ENCODE data around the gene PKMYT1. TPM values are rescaled to one million over a fixed set of nuclear protein-coding genes. Genes with fewer than 3 reads are reported as not detected.

PKMYT1 gene
- polyA plus RNA-seq, 1 donor from 2014 or later = 2.9 TPM

- Histone ChIP-seq H4K20me1 (ENCODE audit: insufficient read depth) (no peaks in the 10 kb centered on the region), H3K4me3 (ENCODE audit: low read length) (peak within 1 kb of the TSS; percentile 82), H3K36me3 (ENCODE audit: insufficient read depth, low read length) (no peaks in the 10 kb centered on the region), H3F3A (ENCODE audit: insufficient read depth, low read length, poor library complexity, severe bottlenecking) (no peaks in the 10 kb centered on the region), H2AFZ (ENCODE audit: low read depth, low read length) (peak within 1 kb of the TSS; percentile 87), H3K27ac (ENCODE audit: low read length) (peak within 1 kb of the TSS; percentile 76), H3K79me2 (replicated peaks; ENCODE audit: insufficient read depth, low read length) (no peaks in the 10 kb centered on the region), H3K9ac (ENCODE audit: low read length) (peak within 1 kb of the TSS; percentile 83), H3K4me2 (ENCODE audit: low read length) (peak within 1 kb of the TSS; percentile 71), H3K9me2 (ENCODE audit: insufficient read depth, low read length) (no peaks in the 10 kb centered on the region), H3K9me3 (ENCODE audit: low read length) (no peaks in the 10 kb centered on the region), H3K27me3 (ENCODE audit: insufficient read depth, low read depth, low read length) (peaks cover 19% of the 10 kb centered on the region)
- peak; percentile 61 for TF ChIP-seq EP300 (conservative IDR thresholded peaks at IDR 0.05; ENCODE audit: poor library complexity, severe bottlenecking)
- TF ChIP-seq TAF1 (IDR thresholded peaks at IDR 0.05; ENCODE audit: low read depth) = peak; percentile 55
- no peak for TF ChIP-seq CTCF (IDR thresholded peaks at IDR 0.05; ENCODE audit: poor library complexity, severe bottlenecking)
- TF ChIP-seq RAD21 (conservative IDR thresholded peaks at IDR 0.05) = no peak
- TF ChIP-seq EZH2 (IDR thresholded peaks at IDR 0.05; ENCODE audit: borderline replicate concordance, insufficient read depth, low read length, poor library complexity, severe bottlenecking) = no peak
- peak; percentile 94 for TF ChIP-seq MXI1 (conservative IDR thresholded peaks at IDR 0.05; ENCODE audit: poor library complexity, severe bottlenecking)
- TF ChIP-seq REST (IDR thresholded peaks at IDR 0.05; ENCODE audit: borderline replicate concordance) = no peak
- no peak for TF ChIP-seq SMC3 (conservative IDR thresholded peaks at IDR 0.05; ENCODE audit: poor library complexity)
- peak; percentile 65 for TF ChIP-seq POLR2AphosphoS5 (IDR thresholded peaks at IDR 0.05)
These were observed 43.6 kb upstream of the PKMYT1 start, which contains the start of the genes HCFC1R1 and THOC6 for GRCh38 chr16:3023669-3024478. TSS of gene HCFC1R1 (minus strand) at chr16:3023942. CDS start at chr16:3023941, 1 bp downstream. TSS of gene THOC6 (plus strand) at chr16:3024035. CDS start at chr16:3024327, 292 bp downstream.

GRCh38 chr16:3023415-3023668 is 43.1 kb upstream of the PKMYT1 start:
- H3K9me3 ChIP-seq (ENCODE audit: low read length) = no peaks in the 10 kb centered on the region
- H3K4me3 ChIP-seq (ENCODE audit: low read length) = peak overlapping the region; percentile 82
- H3F3A ChIP-seq (ENCODE audit: insufficient read depth, low read length, poor library complexity, severe bottlenecking) = no peaks in the 10 kb centered on the region
- H4K20me1 ChIP-seq (ENCODE audit: insufficient read depth) = no peaks in the 10 kb centered on the region
- H3K36me3 ChIP-seq (ENCODE audit: insufficient read depth, low read length) = no peaks in the 10 kb centered on the region
- H3K4me2 ChIP-seq (ENCODE audit: low read length) = peak overlapping the region; percentile 71
- peak overlapping the region; percentile 83 for H3K9ac ChIP-seq (ENCODE audit: low read length)
- no peaks in the 10 kb centered on the region for H3K9me2 ChIP-seq (ENCODE audit: insufficient read depth, low read length)
- H3K27me3 ChIP-seq (ENCODE audit: insufficient read depth, low read depth, low read length) = peaks cover 23% of the 10 kb centered on the region
- peak overlapping the region; percentile 87 for H2AFZ ChIP-seq (ENCODE audit: low read depth, low read length)
- TF ChIP-seq CTCF (IDR thresholded peaks at IDR 0.05; ENCODE audit: poor library complexity, severe bottlenecking) (no peak), EP300 (conservative IDR thresholded peaks at IDR 0.05; ENCODE audit: poor library complexity, severe bottlenecking) (no peak), TAF1 (IDR thresholded peaks at IDR 0.05; ENCODE audit: low read depth) (no peak), EZH2 (IDR thresholded peaks at IDR 0.05; ENCODE audit: borderline replicate concordance, insufficient read depth, low read length, poor library complexity, severe bottlenecking) (no peak), REST (IDR thresholded peaks at IDR 0.05; ENCODE audit: borderline replicate concordance) (no peak), RAD21 (conservative IDR thresholded peaks at IDR 0.05) (no peak), SMC3 (conservative IDR thresholded peaks at IDR 0.05; ENCODE audit: poor library complexity) (no peak), POLR2AphosphoS5 (IDR thresholded peaks at IDR 0.05) (no peak), MXI1 (conservative IDR thresholded peaks at IDR 0.05; ENCODE audit: poor library complexity, severe bottlenecking) (no peak)
- H3K27ac ChIP-seq (ENCODE audit: low read length) = no peak overlapping the region
- no peaks in the 10 kb centered on the region for H3K79me2 ChIP-seq (replicated peaks; ENCODE audit: insufficient read depth, low read length)
